Keratinocyte (primary cell): ENCODE results near the gene MGAT2.
"Not testable (repeated sequence)": the region's sequence is repeated elsewhere in the genome, so short reads cannot be mapped to it uniquely, and the experiment has no call there.

Experiments used
- CTCF ChIP-seq, 3 experiments: IDR thresholded peaks in 1 of 3; conservative IDR thresholded peaks in 1 of 3; optimal IDR thresholded peaks in 1 of 3; 2 replicates in 2 of 3; 3 replicates in 1 of 3; pipeline versions ENCODE3 to v1.5.1; 2011; ENCODE audit warnings: low read length in 3 of 3, mild to moderate bottlenecking in 3 of 3, moderate library complexity in 2 of 3, control low read depth in 1 of 3, inconsistent platforms in 1 of 3; ENCODE audit not compliant: insufficient read depth in 2 of 3; ENCODE audit errors: extremely low read depth in 1 of 3
- EZH2 ChIP-seq: IDR thresholded peaks from one replicate; pipeline ENCODE4 v1.6.1; 2012; ENCODE audit warnings: inconsistent platforms, mild to moderate bottlenecking, low read length, moderate library complexity

- not testable (repeated sequence) for TF ChIP-seq EZH2; CTCF (optimal IDR thresholded peaks at IDR 0.05 in 1 of 3, IDR thresholded peaks at IDR 0.05 in 1 of 3, conservative IDR thresholded peaks at IDR 0.05 in 1 of 3; ENCODE audit: extremely low read depth in 1 of 3, insufficient read depth in 2 of 3, low read length in 3 of 3)
Observed at GRCh38 chr14:49657500-49657899, 36.9 kb downstream of the MGAT2 start.
